Neural cell (in vitro differentiated cells): ENCODE measurements around the gene ZFP1. TPM values are rescaled to one million over a fixed set of nuclear protein-coding genes. Genes with fewer than 3 reads are reported as not detected.

Experiments used
- H2AFZ ChIP-seq: fragments of 200-600, 300-800 bp; sonication (generic), shearing (Covaris generic); 2 replicates; pipeline ENCODE4 v1.6.0; 2014; ENCODE audit warnings: low read depth, mild to moderate bottlenecking, antibody characterized with exemption, low read length, moderate library complexity
- H3F3A ChIP-seq: fragments of 200-600 bp; shearing (Covaris generic); 2 replicates; pipeline ENCODE4 v1.6.1; 2016; ENCODE audit warnings: mild to moderate bottlenecking, moderate library complexity, mixed read lengths, antibody characterized with exemption, low read length; ENCODE audit not compliant: insufficient read depth, poor library complexity, severe bottlenecking
- H3K27ac ChIP-seq: fragments of 200-600, 300-800 bp; sonication (generic), shearing (Covaris generic); 2 replicates; pipeline ENCODE4 v1.5.1; 2014; ENCODE audit warnings: mild to moderate bottlenecking, low read length, moderate library complexity
- H3K27me3 ChIP-seq: fragments of 300-800, 200-600 bp; sonication (generic), shearing (Covaris generic); 2 replicates; pipeline ENCODE4 v1.6.0; 2014; ENCODE audit warnings: mild to moderate bottlenecking, low read depth, low read length, moderate library complexity; ENCODE audit not compliant: insufficient read depth
- H3K36me3 ChIP-seq: fragments of 300-800, 200-600 bp; sonication (generic), shearing (Covaris generic); 2 replicates; pipeline ENCODE4 v1.5.1; 2014; ENCODE audit warnings: mild to moderate bottlenecking, antibody characterized with exemption, low read length, moderate library complexity; ENCODE audit not compliant: insufficient read depth
- H3K4me2 ChIP-seq: fragments of 300-800, 200-600 bp; sonication (generic), shearing (Covaris generic); 2 replicates; pipeline ENCODE4 v1.6.0; 2014; ENCODE audit warnings: mild to moderate bottlenecking, low read length
- H3K4me3 ChIP-seq: fragments of 300-800, 200-600 bp; sonication (generic), shearing (Covaris generic); 2 replicates; pipeline ENCODE4 v1.5.1; 2014; ENCODE audit warnings: mild to moderate bottlenecking, low read length, moderate library complexity
- H3K79me2 ChIP-seq: fragments of 200-600 bp; shearing (Covaris generic); replicated peaks from 2 replicates; pipeline ENCODE4 v1.6.0; 2014; ENCODE audit warnings: mild to moderate bottlenecking, low read length, moderate library complexity; ENCODE audit not compliant: insufficient read depth
- H3K9ac ChIP-seq: fragments of 300-800, 200-600 bp; sonication (generic), shearing (Covaris generic); 2 replicates; pipeline ENCODE4 v1.6.1; 2016; ENCODE audit warnings: mild to moderate bottlenecking, low read length, mixed read lengths
- H3K9me2 ChIP-seq: fragments of 200-600 bp; shearing (Covaris generic); 2 replicates; pipeline ENCODE4 v1.6.1; 2016; ENCODE audit warnings: mild to moderate bottlenecking, low read length, mixed read lengths; ENCODE audit not compliant: insufficient read depth
- H3K9me3 ChIP-seq: fragments of 200-600, 300-800 bp; sonication (generic), shearing (Covaris generic); 2 replicates; pipeline ENCODE4 v1.6.1; 2016; ENCODE audit warnings: mild to moderate bottlenecking, mixed run types, low read length, moderate library complexity, mixed read lengths
- H4K20me1 ChIP-seq: fragments of 200-600 bp; shearing (Covaris generic); 2 replicates; pipeline ENCODE4 v1.6.1; 2016; ENCODE audit warnings: mild to moderate bottlenecking, mixed run types; ENCODE audit not compliant: insufficient read depth
- EP300 ChIP-seq: fragments of 450-650 bp; conservative IDR thresholded peaks from 2 replicates; pipeline ENCODE4 v1.6.1; 2014; ENCODE audit warnings: antibody characterized with exemption, mild to moderate bottlenecking, moderate library complexity; ENCODE audit not compliant: poor library complexity, severe bottlenecking
- EZH2 ChIP-seq: fragments of 200-600, 300-800 bp; shearing (Covaris generic), sonication (generic); IDR thresholded peaks from 2 replicates; pipeline ENCODE4 v1.6.1; 2014; ENCODE audit warnings: antibody characterized with exemption, low read length, borderline replicate concordance, mild to moderate bottlenecking; ENCODE audit not compliant: insufficient read depth, poor library complexity, severe bottlenecking
- MXI1 ChIP-seq: fragments of 450-650 bp; conservative IDR thresholded peaks from 2 replicates; pipeline ENCODE4 v1.6.1; 2014; ENCODE audit warnings: antibody characterized with exemption, mild to moderate bottlenecking; ENCODE audit not compliant: poor library complexity, severe bottlenecking
- POLR2AphosphoS5 ChIP-seq: IDR thresholded peaks from 2 replicates; pipeline ENCODE4 v1.6.1; 2012
- RAD21 ChIP-seq: fragments of 450-650 bp; conservative IDR thresholded peaks from 2 replicates; pipeline ENCODE4 v1.6.1; 2014; ENCODE audit warnings: antibody characterized with exemption, mild to moderate bottlenecking, moderate library complexity
- SMC3 ChIP-seq: fragments of 450-650 bp; conservative IDR thresholded peaks from 2 replicates; pipeline ENCODE4 v1.6.1; 2014; ENCODE audit warnings: antibody characterized with exemption, mild to moderate bottlenecking, moderate library complexity; ENCODE audit not compliant: poor library complexity
- TAF1 ChIP-seq: IDR thresholded peaks from 2 replicates; pipeline ENCODE4 v1.6.1; 2012; ENCODE audit warnings: low read depth
- polyA plus RNA-seq: library from polyadenylated mRNA; depleted of rRNA; stranded (reverse); fragments of >200 nt; gene quantifications from 2 replicates; pipeline ENCODE4 v1.2.3, GENCODE V29; 2014
- TF ChIP-seq, protein P1 (sequence below): IDR thresholded peaks from 2 replicates; pipeline ENCODE4 v1.6.1; 2012; ENCODE audit warnings: borderline replicate concordance
- TF ChIP-seq, protein P2 (sequence below): fragments of 450-650 bp; IDR thresholded peaks from 2 replicates; pipeline ENCODE4 v1.5.1; 2014; ENCODE audit warnings: antibody characterized with exemption, mild to moderate bottlenecking, moderate library complexity; ENCODE audit not compliant: poor library complexity, severe bottlenecking

ZFP1 gene
- polyA plus RNA-seq, 1 donor from 2014 or later: 47.1 TPM

GRCh38 chr16:75101635-75102034 lies 46.7 kb upstream of the ZFP1 start:
- Histone ChIP-seq H3K9ac (no peak overlapping the region), H3K4me3 (no peak overlapping the region), H2AFZ (no peak overlapping the region), H3K9me3 (no peaks in the 10 kb centered on the region), H3K36me3 (no peaks in the 10 kb centered on the region), H3F3A (no peaks in the 10 kb centered on the region), H4K20me1 (no peaks in the 10 kb centered on the region), H3K9me2 (no peaks in the 10 kb centered on the region), H3K27ac (no peak overlapping the region), H3K27me3 (no peaks in the 10 kb centered on the region), H3K4me2 (no peak overlapping the region), H3K79me2 (peaks cover under 1% of the 10 kb centered on the region)
- TF ChIP-seq EP300 (no peak), SMC3 (no peak), EZH2 (no peak), RAD21 (no peak)
- TF ChIP-seq, protein P1, sequence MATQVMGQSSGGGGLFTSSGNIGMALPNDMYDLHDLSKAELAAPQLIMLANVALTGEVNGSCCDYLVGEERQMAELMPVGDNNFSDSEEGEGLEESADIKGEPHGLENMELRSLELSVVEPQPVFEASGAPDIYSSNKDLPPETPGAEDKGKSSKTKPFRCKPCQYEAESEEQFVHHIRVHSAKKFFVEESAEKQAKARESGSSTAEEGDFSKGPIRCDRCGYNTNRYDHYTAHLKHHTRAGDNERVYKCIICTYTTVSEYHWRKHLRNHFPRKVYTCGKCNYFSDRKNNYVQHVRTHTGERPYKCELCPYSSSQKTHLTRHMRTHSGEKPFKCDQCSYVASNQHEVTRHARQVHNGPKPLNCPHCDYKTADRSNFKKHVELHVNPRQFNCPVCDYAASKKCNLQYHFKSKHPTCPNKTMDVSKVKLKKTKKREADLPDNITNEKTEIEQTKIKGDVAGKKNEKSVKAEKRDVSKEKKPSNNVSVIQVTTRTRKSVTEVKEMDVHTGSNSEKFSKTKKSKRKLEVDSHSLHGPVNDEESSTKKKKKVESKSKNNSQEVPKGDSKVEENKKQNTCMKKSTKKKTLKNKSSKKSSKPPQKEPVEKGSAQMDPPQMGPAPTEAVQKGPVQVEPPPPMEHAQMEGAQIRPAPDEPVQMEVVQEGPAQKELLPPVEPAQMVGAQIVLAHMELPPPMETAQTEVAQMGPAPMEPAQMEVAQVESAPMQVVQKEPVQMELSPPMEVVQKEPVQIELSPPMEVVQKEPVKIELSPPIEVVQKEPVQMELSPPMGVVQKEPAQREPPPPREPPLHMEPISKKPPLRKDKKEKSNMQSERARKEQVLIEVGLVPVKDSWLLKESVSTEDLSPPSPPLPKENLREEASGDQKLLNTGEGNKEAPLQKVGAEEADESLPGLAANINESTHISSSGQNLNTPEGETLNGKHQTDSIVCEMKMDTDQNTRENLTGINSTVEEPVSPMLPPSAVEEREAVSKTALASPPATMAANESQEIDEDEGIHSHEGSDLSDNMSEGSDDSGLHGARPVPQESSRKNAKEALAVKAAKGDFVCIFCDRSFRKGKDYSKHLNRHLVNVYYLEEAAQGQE: no peak

GRCh38 chr16:75102595-75102994 lies 45.7 kb upstream of the ZFP1 start:
- TF ChIP-seq POLR2AphosphoS5: no peak
- no peak for TF ChIP-seq RAD21
- no peaks in the 10 kb centered on the region for H4K20me1 ChIP-seq
- no peaks in the 10 kb centered on the region for H3K9me3 ChIP-seq
- H3F3A ChIP-seq: no peaks in the 10 kb centered on the region
- no peak overlapping the region for H2AFZ ChIP-seq
- H3K9me2 ChIP-seq: no peaks in the 10 kb centered on the region
- H3K4me3 ChIP-seq: no peak overlapping the region
- no peak overlapping the region for H3K9ac ChIP-seq
- no peaks in the 10 kb centered on the region for H3K79me2 ChIP-seq
- no peak overlapping the region for H3K27ac ChIP-seq
- H3K4me2 ChIP-seq: no peak overlapping the region
- H3K27me3 ChIP-seq: no peaks in the 10 kb centered on the region
- H3K36me3 ChIP-seq: no peaks in the 10 kb centered on the region

DNA sequence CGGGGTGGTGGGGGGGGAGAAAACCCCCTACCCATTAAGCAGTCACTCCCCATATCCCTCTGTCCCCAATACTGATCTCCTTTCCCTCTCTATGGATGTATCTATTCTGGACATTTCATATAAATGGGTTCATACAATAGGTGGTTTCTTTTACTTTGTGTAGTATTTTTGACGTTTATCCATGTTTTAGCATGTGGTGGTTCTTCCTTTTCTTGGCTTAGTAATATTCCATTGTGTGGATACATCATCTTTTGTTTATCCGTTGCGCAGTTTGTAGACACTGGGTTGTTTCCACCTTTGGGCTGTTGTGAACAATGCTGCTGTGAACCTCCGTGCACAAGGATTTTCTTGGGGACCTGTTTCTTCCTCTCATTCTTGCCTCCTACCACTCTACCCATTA lies 44.3 kb upstream of the ZFP1 start:
- no peaks in the 10 kb centered on the region for H3K27me3 ChIP-seq
- TF ChIP-seq EP300 (no peak), SMC3 (no peak), EZH2 (no peak), TAF1 (no peak), MXI1 (no peak), RAD21 (no peak), POLR2AphosphoS5 (no peak)
- TF ChIP-seq, protein P1: no peak
- TF ChIP-seq, protein P2, sequence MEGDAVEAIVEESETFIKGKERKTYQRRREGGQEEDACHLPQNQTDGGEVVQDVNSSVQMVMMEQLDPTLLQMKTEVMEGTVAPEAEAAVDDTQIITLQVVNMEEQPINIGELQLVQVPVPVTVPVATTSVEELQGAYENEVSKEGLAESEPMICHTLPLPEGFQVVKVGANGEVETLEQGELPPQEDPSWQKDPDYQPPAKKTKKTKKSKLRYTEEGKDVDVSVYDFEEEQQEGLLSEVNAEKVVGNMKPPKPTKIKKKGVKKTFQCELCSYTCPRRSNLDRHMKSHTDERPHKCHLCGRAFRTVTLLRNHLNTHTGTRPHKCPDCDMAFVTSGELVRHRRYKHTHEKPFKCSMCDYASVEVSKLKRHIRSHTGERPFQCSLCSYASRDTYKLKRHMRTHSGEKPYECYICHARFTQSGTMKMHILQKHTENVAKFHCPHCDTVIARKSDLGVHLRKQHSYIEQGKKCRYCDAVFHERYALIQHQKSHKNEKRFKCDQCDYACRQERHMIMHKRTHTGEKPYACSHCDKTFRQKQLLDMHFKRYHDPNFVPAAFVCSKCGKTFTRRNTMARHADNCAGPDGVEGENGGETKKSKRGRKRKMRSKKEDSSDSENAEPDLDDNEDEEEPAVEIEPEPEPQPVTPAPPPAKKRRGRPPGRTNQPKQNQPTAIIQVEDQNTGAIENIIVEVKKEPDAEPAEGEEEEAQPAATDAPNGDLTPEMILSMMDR: no peak
- H3K9me3 ChIP-seq: no peaks in the 10 kb centered on the region
- H3K9ac ChIP-seq: no peak overlapping the region
- no peaks in the 10 kb centered on the region for H4K20me1 ChIP-seq
- H3K36me3 ChIP-seq: no peaks in the 10 kb centered on the region
- no peak overlapping the region for H2AFZ ChIP-seq
- H3K9me2 ChIP-seq: no peaks in the 10 kb centered on the region
- no peaks in the 10 kb centered on the region for H3F3A ChIP-seq
- no peaks in the 10 kb centered on the region for H3K79me2 ChIP-seq
- no peak overlapping the region for H3K27ac ChIP-seq
- no peak overlapping the region for H3K4me2 ChIP-seq
- no peak overlapping the region for H3K4me3 ChIP-seq
